ENCODE results near the gene EBP. TPM values are rescaled to one million over a fixed set of nuclear protein-coding genes. Genes with fewer than 3 reads are reported as not detected.

The EBP gene
- total RNA-seq, 1 experiment from 2014 or later = 76.1 TPM

Other genes with a start within 250 kb of the EBP start
- gene SSX3, start 165.1 kb upstream of the EBP start, total RNA-seq (2014; rRNA removed; shearing (Covaris generic)) = not detected in 2 replicates
- 0.11 TPM in 1 of 2 replicates, not detected in the other for gene SSX4, start 138.3 kb upstream of the EBP start, total RNA-seq (2014; rRNA removed; shearing (Covaris generic))
- gene SSX4B, start 109.8 kb upstream of the EBP start, total RNA-seq (2014; rRNA removed; shearing (Covaris generic)) = 0.11 TPM in 1 of 2 replicates, not detected in the other
- 0.16 TPM in 1 of 2 replicates, not detected in the other for gene SLC38A5, start 51.5 kb upstream of the EBP start, total RNA-seq (2014; rRNA removed; shearing (Covaris generic))
- gene FTSJ1, start 45.6 kb upstream of the EBP start, total RNA-seq (2014; rRNA removed; shearing (Covaris generic)) = 67.5 and 122 TPM in 2 replicates
- 13.3 and 25.2 TPM in 2 replicates for gene PORCN, start 12.8 kb upstream of the EBP start, total RNA-seq (2014; rRNA removed; shearing (Covaris generic))
- gene TBC1D25, start 17.9 kb downstream of the EBP start, total RNA-seq (2014; rRNA removed; shearing (Covaris generic)) = 6.5 and 24.1 TPM in 2 replicates
- gene RBM3, start 52.7 kb downstream of the EBP start, total RNA-seq (2014; rRNA removed; shearing (Covaris generic)) = 228 and 314 TPM in 2 replicates
- 64.2 and 113 TPM in 2 replicates for gene WDR13, start 75.7 kb downstream of the EBP start, total RNA-seq (2014; rRNA removed; shearing (Covaris generic))
- not detected in 2 replicates for gene WAS, start 162.0 kb downstream of the EBP start, total RNA-seq (2014; rRNA removed; shearing (Covaris generic))
- 9.4 and 17.6 TPM in 2 replicates for gene SUV39H1, start 174.9 kb downstream of the EBP start, total RNA-seq (2014; rRNA removed; shearing (Covaris generic))
- gene GLOD5, start 239.9 kb downstream of the EBP start, total RNA-seq (2014; rRNA removed; shearing (Covaris generic)) = not detected in 2 replicates